RWPE2 (cell line): ENCODE measurements around the gene LMNA.
"Not testable (repeated sequence)": the region's sequence is repeated elsewhere in the genome, so short reads cannot be mapped to it uniquely, and the experiment has no call there.

ENCODE experiments used
- ATAC-seq: fragments of 200-7000 bp; cut with Tn5 transposase; 3 replicates; pipeline ENCODE4 v1.9.1; 2021; ENCODE audit warnings: low read depth
- DNase-seq: peaks from one replicate; pipeline ENCODE4 v3.0.0-alpha.2; 2020; ENCODE audit warnings: low spot score
- H3K27ac ChIP-seq: fragments of 450-650 bp; 2 replicates; pipeline ENCODE4 v1.5.1; 2017; ENCODE audit warnings: mild to moderate bottlenecking; ENCODE audit not compliant: poor library complexity, severe bottlenecking
- H3K27me3 ChIP-seq: fragments of 250-450 bp; sonication (Bioruptor Pico); 2 replicates; pipeline ENCODE4 v1.5.1; 2021; ENCODE audit warnings: mild to moderate bottlenecking, moderate library complexity; ENCODE audit not compliant: insufficient read depth, poor library complexity, severe bottlenecking
- H3K36me3 ChIP-seq: fragments of 250-450 bp; sonication (Bioruptor Pico); 2 replicates; pipeline ENCODE4 v1.5.1; 2020; ENCODE audit warnings: low read depth, mild to moderate bottlenecking, moderate library complexity
- H3K4me1 ChIP-seq: fragments of 250-450 bp; sonication (Bioruptor Pico); 2 replicates; pipeline ENCODE4 v1.5.1; 2021; ENCODE audit warnings: mild to moderate bottlenecking, moderate library complexity; ENCODE audit not compliant: insufficient read depth, poor library complexity, severe bottlenecking
- H3K4me3 ChIP-seq: fragments of 250-450 bp; sonication (Bioruptor Pico); 2 replicates; pipeline ENCODE4 v1.5.1; 2021; ENCODE audit warnings: mild to moderate bottlenecking, moderate library complexity; ENCODE audit not compliant: severe bottlenecking
- H3K9me3 ChIP-seq: fragments of 250-450 bp; sonication (Bioruptor Pico); 2 replicates; pipeline ENCODE4 v1.5.1; 2021; ENCODE audit warnings: mild to moderate bottlenecking, moderate library complexity; ENCODE audit not compliant: severe bottlenecking
- TF ChIP-seq, protein P1 (sequence below): fragments of 450-650 bp; IDR thresholded peaks from one replicate; pipeline ENCODE4 v1.5.1; 2017; ENCODE audit warnings: mild to moderate bottlenecking, moderate library complexity; ENCODE audit not compliant: poor library complexity, severe bottlenecking

The LMNA gene

GRCh38 chr1:156172696-156173470, 58.4 kb downstream of the LMNA start:
- Histone ChIP-seq H3K9me3 (no peaks in the 10 kb centered on the region), H3K27ac (no peak overlapping the region), H3K27me3 (no peaks in the 10 kb centered on the region), H3K36me3 (no peaks in the 10 kb centered on the region), H3K4me3 (no peak overlapping the region), H3K4me1 (no peaks in the 10 kb centered on the region)
- TF ChIP-seq, protein P1, sequence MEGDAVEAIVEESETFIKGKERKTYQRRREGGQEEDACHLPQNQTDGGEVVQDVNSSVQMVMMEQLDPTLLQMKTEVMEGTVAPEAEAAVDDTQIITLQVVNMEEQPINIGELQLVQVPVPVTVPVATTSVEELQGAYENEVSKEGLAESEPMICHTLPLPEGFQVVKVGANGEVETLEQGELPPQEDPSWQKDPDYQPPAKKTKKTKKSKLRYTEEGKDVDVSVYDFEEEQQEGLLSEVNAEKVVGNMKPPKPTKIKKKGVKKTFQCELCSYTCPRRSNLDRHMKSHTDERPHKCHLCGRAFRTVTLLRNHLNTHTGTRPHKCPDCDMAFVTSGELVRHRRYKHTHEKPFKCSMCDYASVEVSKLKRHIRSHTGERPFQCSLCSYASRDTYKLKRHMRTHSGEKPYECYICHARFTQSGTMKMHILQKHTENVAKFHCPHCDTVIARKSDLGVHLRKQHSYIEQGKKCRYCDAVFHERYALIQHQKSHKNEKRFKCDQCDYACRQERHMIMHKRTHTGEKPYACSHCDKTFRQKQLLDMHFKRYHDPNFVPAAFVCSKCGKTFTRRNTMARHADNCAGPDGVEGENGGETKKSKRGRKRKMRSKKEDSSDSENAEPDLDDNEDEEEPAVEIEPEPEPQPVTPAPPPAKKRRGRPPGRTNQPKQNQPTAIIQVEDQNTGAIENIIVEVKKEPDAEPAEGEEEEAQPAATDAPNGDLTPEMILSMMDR, result no peak
- no peak for DNase-seq
- ATAC-seq, result no peak

- Histone ChIP-seq H3K27ac (no peak overlapping the region), H3K4me3 (no peak overlapping the region), H3K4me1 (no peaks in the 10 kb centered on the region), H3K27me3 (no peaks in the 10 kb centered on the region), H3K36me3 (no peaks in the 10 kb centered on the region), H3K9me3 (no peaks in the 10 kb centered on the region)
- 0 out of 3 replicates have a peak, but pooled peaks have one; percentile 29 for ATAC-seq
- TF ChIP-seq, protein P1, result no peak
- DNase-seq, result no peak
These were observed 62.2 kb downstream of the LMNA start for GRCh38 chr1:156176610-156177210.

GRCh38 chr1:156177919-156178654, 63.6 kb downstream of the LMNA start:
- DNase-seq (no peak), ATAC-seq (no peak)
- no peak overlapping the region for H3K27ac ChIP-seq
- no peaks in the 10 kb centered on the region for H3K4me1 ChIP-seq
- no peak overlapping the region for H3K4me3 ChIP-seq
- no peaks in the 10 kb centered on the region for H3K27me3 ChIP-seq
- H3K36me3 ChIP-seq, result no peaks in the 10 kb centered on the region
- TF ChIP-seq, protein P1, result no peak
- H3K9me3 ChIP-seq, result no peaks in the 10 kb centered on the region

DNA sequence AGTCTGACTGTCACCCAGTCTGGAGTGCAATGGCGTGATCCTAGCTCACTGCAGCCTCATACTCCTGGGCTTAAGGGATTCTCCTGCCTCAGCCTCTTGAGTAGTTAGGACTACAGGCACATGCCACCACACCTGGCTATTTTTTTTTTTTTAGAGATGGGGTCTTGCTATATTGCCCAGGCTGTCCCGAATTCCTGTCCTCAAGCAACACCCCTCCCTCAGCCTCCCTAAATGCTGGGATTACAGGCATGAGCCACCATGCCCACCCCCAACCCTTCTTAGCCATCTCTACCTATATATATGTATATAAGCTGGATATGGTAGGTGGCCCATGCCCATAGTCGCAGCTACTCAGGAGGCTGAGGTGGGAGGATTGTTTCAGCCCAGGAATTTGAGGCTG, 66.0 kb downstream of the LMNA start:
- Histone ChIP-seq H3K4me3 (no peak overlapping the region), H3K27ac (no peak overlapping the region), H3K27me3 (no peaks in the 10 kb centered on the region), H3K36me3 (no peaks in the 10 kb centered on the region), H3K9me3 (no peaks in the 10 kb centered on the region), H3K4me1 (no peaks in the 10 kb centered on the region)
- no peak for DNase-seq
- TF ChIP-seq, protein P1, result no peak
- ATAC-seq, result no peak

DNA sequence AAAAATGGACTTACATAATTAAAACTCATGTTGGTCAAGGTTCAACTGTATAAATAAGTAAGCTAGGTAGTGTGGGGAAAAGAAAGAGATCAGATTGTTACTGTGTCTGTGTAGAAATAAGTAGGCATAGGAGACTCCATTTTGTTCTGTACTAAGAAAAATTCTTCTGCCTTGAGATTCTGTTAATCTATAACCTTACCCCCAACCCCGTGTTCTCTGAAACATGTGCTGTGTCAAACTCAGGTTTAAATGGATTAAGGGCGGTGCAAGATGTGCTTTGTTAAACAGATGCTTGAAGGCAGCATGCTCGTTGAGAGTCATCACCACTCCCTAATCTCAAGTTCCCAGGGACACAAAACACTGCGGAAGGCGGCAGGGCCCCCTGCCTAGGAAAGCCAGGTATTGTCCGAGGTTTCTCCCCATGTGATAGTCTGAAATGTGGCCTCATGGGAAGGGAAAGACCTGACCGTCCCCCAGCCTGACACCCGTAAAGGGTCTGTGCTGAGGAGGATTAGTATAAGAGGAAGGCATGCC, 66.9 kb downstream of the LMNA start:
- ATAC-seq, H3K27ac ChIP-seq: not testable (repeated sequence)

GRCh38 chr1:156182010-156182779, 67.7 kb downstream of the LMNA start:
- H3K4me3 ChIP-seq, H3K27me3 ChIP-seq, DNase-seq, H3K36me3 ChIP-seq, H3K4me1 ChIP-seq, ATAC-seq, H3K9me3 ChIP-seq, H3K27ac ChIP-seq: not testable (repeated sequence)

More for the DNA sequence above, 66.9 kb downstream of the LMNA start:
- not testable (repeated sequence) for DNase-seq, H3K4me3 ChIP-seq, H3K36me3 ChIP-seq, H3K9me3 ChIP-seq, H3K4me1 ChIP-seq, H3K27me3 ChIP-seq
